Esophagus muscularis mucosa (tissue), 4 donors: Measurements from ENCODE around the gene PPIP5K2. TPM values are rescaled to one million over a fixed set of nuclear protein-coding genes. Genes with fewer than 3 reads are reported as not detected.
"Not testable (repeated sequence)": the region's sequence is repeated elsewhere in the genome, so short reads cannot be mapped to it uniquely, and the experiment has no call there.

Source experiments
- DNase-seq: peaks from one replicate; pipeline ENCODE4 v3.0.0-alpha.2; 2017; ENCODE audit errors: extremely low spot score
- H3K27ac ChIP-seq, 4 donors: fragments of 200-600 bp; sonication (generic); replicated peaks in 1 of 4; 1 replicate in 3 of 4; 2 replicates in 1 of 4; pipeline ENCODE4 v1.5.1; 2016 to 2019; ENCODE audit warnings: mild to moderate bottlenecking in 1 of 4
- H3K27me3 ChIP-seq, 4 donors: fragments of 200-600 bp; sonication (generic); one replicate each; pipeline versions ENCODE4 v1.5.1 to v1.6.0; 2016 to 2019
- H3K36me3 ChIP-seq, 4 donors: fragments of 200-600 bp; sonication (generic); one replicate each; pipeline ENCODE4 v1.5.1; 2016 to 2019
- H3K4me1 ChIP-seq, 4 donors: fragments of 200-600 bp; sonication (generic); one replicate each; pipeline ENCODE4 v1.5.1; 2016 to 2019
- H3K4me3 ChIP-seq, 4 donors: fragments of 200-600 bp; sonication (generic); 1 replicate in 2 of 4; 2 replicates in 2 of 4; pipeline ENCODE4 v1.5.1; 2016 to 2019; ENCODE audit warnings: mild to moderate bottlenecking in 4 of 4, moderate library complexity in 1 of 4
- H3K9me3 ChIP-seq, 4 donors: fragments of 200-600 bp; sonication (generic); 1 replicate in 3 of 4; 2 replicates in 1 of 4; pipeline ENCODE4 v1.5.1; 2016 to 2019
- CTCF ChIP-seq, 3 experiments: fragments of 200-600 bp in 2 of 3; fragments of 450-650 bp in 1 of 3; sonication (generic) in 2 of 3; IDR thresholded peaks; one replicate each; pipeline ENCODE4 v1.5.1; 2017 to 2019; ENCODE audit warnings: antibody characterized with exemption in 3 of 3, mild to moderate bottlenecking in 2 of 3, moderate library complexity in 1 of 3
- EP300 ChIP-seq: sonication (generic); formaldehyde crosslinking; IDR thresholded peaks from one replicate; pipeline ENCODE4 v1.6.1; 2017; ENCODE audit warnings: antibody characterized with exemption
- POLR2A ChIP-seq: fragments of 450-650 bp; IDR thresholded peaks from one replicate; pipeline ENCODE4 v1.6.1; 2017; ENCODE audit warnings: antibody characterized with exemption, moderate library complexity, mild to moderate bottlenecking, low read depth
- POLR2AphosphoS5 ChIP-seq, 2 donors: sonication (generic); formaldehyde crosslinking; IDR thresholded peaks; one replicate each; pipeline ENCODE4 v1.6.1; 2017; ENCODE audit warnings: antibody characterized with exemption in 2 of 2
- WGBS: methylation state at CpG from one replicate; pipeline ENCODE4 v1.1.5; 2018; 5-methylcytosine and 5-hydroxymethylcytosine counted together
- intact Hi-C: fragments of 100-400 bp; cut with DNase I; formaldehyde crosslinking; loops from one replicate; pipeline ENCODE4 v1.15.1; 2023
- total RNA-seq, 4 donors: library from RNA; depleted of rRNA; stranded (reverse); fragments of >200 nt; gene quantifications; one replicate each; pipeline versions ENCODE4 v1.1.0 to v1.2.1, GENCODE V29; 2016

PPIP5K2 gene
- total RNA-seq, 4 donors from 2014 or later = 15.6 to 21.6 (median 17.3) TPM

- DNase-seq = no peak
- peaks cover 16 to 85% (median 50%) of the 10 kb centered on the region in 4 donors for H3K36me3 ChIP-seq
Observed at GRCh38 chr5:103188436-103188835, 68.3 kb downstream of the PPIP5K2 start.

DNA sequence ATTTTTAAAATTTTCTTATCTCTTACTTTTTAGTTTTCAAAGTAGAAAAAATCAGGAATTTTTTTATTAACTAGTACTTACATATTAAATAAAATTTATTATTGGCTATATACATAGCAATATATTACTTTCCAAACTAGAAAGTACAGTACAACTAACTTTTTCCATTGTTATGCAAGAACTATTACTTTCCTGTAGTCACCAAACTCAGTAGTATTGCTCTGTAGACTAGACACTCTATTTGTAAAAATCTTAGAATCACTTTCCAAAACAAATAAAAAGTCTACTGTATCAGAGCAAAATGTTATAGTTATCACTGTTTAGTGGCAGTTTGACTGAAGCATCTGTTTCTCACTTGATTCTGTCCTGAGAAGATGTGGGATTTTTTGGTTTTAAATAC lies 83.1 kb downstream of the PPIP5K2 start:
- Histone ChIP-seq H3K27ac (no peak overlapping the region), H3K4me1 (no peaks in the 10 kb centered on the region), H3K9me3 (no peaks in the 10 kb centered on the region), H3K4me3 (no peak overlapping the region), H3K36me3 (peaks cover 0 to 42% (median 24%) of the 10 kb centered on the region in 4 donors), H3K27me3 (no peaks in the 10 kb centered on the region)
- DNase-seq = no peak
- intact Hi-C loops = no loop called here
- TF ChIP-seq POLR2AphosphoS5 (IDR thresholded peaks at IDR 0.05) = no peak
- no peak for TF ChIP-seq CTCF (IDR thresholded peaks at IDR 0.05)
- no peak for TF ChIP-seq EP300
- no peak for TF ChIP-seq POLR2A

More at GRCh38 chr5:103188436-103188835, 68.3 kb downstream of the PPIP5K2 start:
- H3K27me3 ChIP-seq = no peaks in the 10 kb centered on the region
- no peak overlapping the region for H3K27ac ChIP-seq
- no peak overlapping the region for H3K4me3 ChIP-seq
- intact Hi-C loops = no loop called here
- TF ChIP-seq CTCF (IDR thresholded peaks at IDR 0.05) (no peak), EP300 (no peak), POLR2A (no peak), POLR2AphosphoS5 (IDR thresholded peaks at IDR 0.05) (no peak)
- H3K4me1 ChIP-seq = no peaks in the 10 kb centered on the region
- H3K9me3 ChIP-seq = no peaks in the 10 kb centered on the region
- 91% methylated on average over 1 of the region's 1 CpG for WGBS

DNA sequence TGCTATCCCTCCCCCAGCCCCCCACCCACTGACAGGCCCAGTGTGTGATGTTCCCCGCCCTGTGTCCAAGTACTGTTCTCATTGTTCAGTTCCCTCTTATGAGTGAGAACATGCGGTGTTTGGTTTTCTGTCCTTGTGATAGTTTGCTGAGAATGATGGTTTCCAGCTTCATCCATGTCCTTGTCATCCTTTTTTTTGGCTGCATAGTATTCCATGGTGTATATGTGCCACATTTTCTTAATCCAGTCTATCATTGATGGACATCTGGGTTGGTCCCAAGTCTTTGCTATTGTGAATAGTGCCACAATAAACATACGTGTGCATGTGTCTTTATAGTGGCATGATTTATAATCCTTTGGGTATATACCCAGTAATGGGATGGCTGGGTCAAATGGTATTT lies 84.9 kb downstream of the PPIP5K2 start:
- H3K9me3 ChIP-seq, intact Hi-C loops, H3K4me3 ChIP-seq, H3K27ac ChIP-seq, H3K4me1 ChIP-seq, DNase-seq, H3K27me3 ChIP-seq: not testable (repeated sequence)
- H3K36me3 ChIP-seq = peaks cover 0 to 35% (median 23%) of the 10 kb centered on the region in 4 donors
- WGBS = 95% methylated on average over 3 of the region's 3 CpGs

- Histone ChIP-seq H3K4me1 (peaks cover 0 to 4% (median 0%) of the 10 kb centered on the region in 4 donors), H3K27ac (no peak overlapping the region), H3K4me3 (no peak overlapping the region), H3K36me3 (peaks cover 0 to 28% (median 19%) of the 10 kb centered on the region in 4 donors), H3K9me3 (no peaks in the 10 kb centered on the region), H3K27me3 (no peaks in the 10 kb centered on the region)
- 88% methylated on average over 3 of the region's 3 CpGs for WGBS
- TF ChIP-seq POLR2AphosphoS5 (IDR thresholded peaks at IDR 0.05) (no peak), POLR2A (no peak)
- intact Hi-C loops = no loop called here
- no peak for DNase-seq
Observed at GRCh38 chr5:103205991-103206700, 86.0 kb downstream of the PPIP5K2 start.

DNA sequence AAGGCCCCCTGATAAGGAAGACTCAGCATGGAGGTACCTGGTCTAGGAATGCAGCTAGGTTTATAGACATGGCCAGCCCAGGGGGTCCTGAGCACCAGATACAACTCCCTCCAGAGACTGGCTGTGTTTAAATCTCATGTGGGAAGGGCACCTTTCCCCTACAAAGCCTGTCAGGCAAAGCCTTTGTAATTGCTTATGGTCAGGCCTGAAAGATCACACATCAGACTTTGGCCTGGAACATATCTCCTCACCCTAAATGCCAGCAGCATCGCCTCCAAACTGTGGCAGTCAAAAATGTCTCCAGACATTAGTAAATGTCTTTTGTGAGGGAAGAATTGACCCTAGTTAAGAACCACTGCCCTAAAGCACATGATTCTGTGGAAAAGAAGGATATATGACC lies 86.9 kb downstream of the PPIP5K2 start:
- Histone ChIP-seq H3K4me3 (no peak overlapping the region), H3K27me3 (no peaks in the 10 kb centered on the region), H3K36me3 (peaks cover 0 to 23% (median 16%) of the 10 kb centered on the region in 4 donors), H3K9me3 (no peaks in the 10 kb centered on the region), H3K27ac (no peak overlapping the region), H3K4me1 (peaks cover 0 to 4% (median 0%) of the 10 kb centered on the region in 4 donors)
- TF ChIP-seq EP300 (no peak), CTCF (IDR thresholded peaks at IDR 0.05) (no peak)
- DNase-seq = no peak
- intact Hi-C loops = no loop called here
- WGBS = 100% methylated on average over 1 of the region's 1 CpG

DNA sequence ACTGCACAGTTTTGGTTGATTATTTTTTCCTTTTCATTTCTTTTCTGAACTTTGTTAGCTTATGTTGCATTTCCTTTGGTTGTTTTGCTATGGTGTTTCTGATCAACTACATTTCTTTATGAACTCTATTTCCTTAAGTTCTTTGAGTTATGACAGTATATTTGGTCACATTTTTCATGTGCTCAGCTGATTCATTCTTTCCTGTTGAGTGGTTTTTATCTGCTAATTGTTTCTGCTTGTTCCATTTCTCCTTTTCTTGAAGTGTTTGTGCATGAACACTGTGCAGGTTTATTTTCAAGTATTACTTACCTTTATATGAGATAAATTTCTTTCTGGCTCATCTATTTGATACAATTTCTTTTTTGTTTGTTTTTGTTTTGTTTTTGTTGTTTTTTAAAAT lies 87.6 kb downstream of the PPIP5K2 start:
- Histone ChIP-seq H3K4me3 (no peak overlapping the region), H3K36me3 (peaks cover 0 to 16% (median 14%) of the 10 kb centered on the region in 4 donors), H3K9me3 (no peaks in the 10 kb centered on the region), H3K4me1 (peaks cover 0 to 4% (median 0%) of the 10 kb centered on the region in 4 donors), H3K27me3 (no peaks in the 10 kb centered on the region), H3K27ac (no peak overlapping the region)
- TF ChIP-seq CTCF (IDR thresholded peaks at IDR 0.05) = no peak
- TF ChIP-seq EP300 = no peak
- TF ChIP-seq POLR2AphosphoS5 (IDR thresholded peaks at IDR 0.05) = no peak
- TF ChIP-seq POLR2A = no peak
- intact Hi-C loops = no loop called here
- DNase-seq = no peak
